GM12878 (cell line): ENCODE results near the gene NEB.

Experiments
- BRCA1 ChIP-seq: IDR thresholded peaks from 2 replicates; pipeline ENCODE4 v1.6.1; 2011; ENCODE audit warnings: low read depth, low read length, improper control_type of control experiment
- EZH2 ChIP-seq: IDR thresholded peaks from 2 replicates; pipeline ENCODE4 v1.6.1; 2012; ENCODE audit warnings: low read depth, mild to moderate bottlenecking, control low read depth, inconsistent platforms, low read length, borderline replicate concordance; ENCODE audit not compliant: control insufficient read depth
- FOXM1 ChIP-seq: IDR thresholded peaks from 2 replicates; pipeline ENCODE4 v1.6.1; 2012; ENCODE audit warnings: low read depth, mild to moderate bottlenecking, inconsistent platforms, low read length, moderate library complexity
- KDM1A ChIP-seq: fragments of 200-600 bp; sonication (generic); IDR thresholded peaks from 2 replicates; pipeline ENCODE4 v1.6.1; 2016; ENCODE audit warnings: borderline replicate concordance
- MYC ChIP-seq: IDR thresholded peaks from 2 replicates; pipeline ENCODE4 v1.6.1; 2011; ENCODE audit warnings: mild to moderate bottlenecking, low read length, moderate library complexity, inconsistent platforms; ENCODE audit not compliant: insufficient read depth, insufficient replicate concordance, insufficient read length, severe bottlenecking
- NFIC ChIP-seq: IDR thresholded peaks from 2 replicates; pipeline ENCODE4 v1.6.1; 2012; ENCODE audit warnings: low read depth, mild to moderate bottlenecking, inconsistent platforms, low read length, moderate library complexity
- POLR2AphosphoS5 ChIP-seq: IDR thresholded peaks from 2 replicates; pipeline ENCODE4 v1.6.1; 2011; ENCODE audit warnings: mild to moderate bottlenecking, low read length, inconsistent platforms
- ZBED1 ChIP-seq: IDR thresholded peaks from 2 replicates; pipeline ENCODE4 v1.6.1; 2016; ENCODE audit warnings: borderline replicate concordance
- ZNF274 ChIP-seq: IDR thresholded peaks from one replicate; pipeline ENCODE4 v1.8.0; 2011; ENCODE audit not compliant: insufficient read length, insufficient read depth
- ZSCAN29 ChIP-seq: fragments of 450-650 bp; IDR thresholded peaks from 2 replicates; pipeline ENCODE4 v1.6.1; 2017; ENCODE audit warnings: mild to moderate bottlenecking, moderate library complexity
- TF ChIP-seq, protein P1 (sequence below), 3 experiments: IDR thresholded peaks in 2 of 3; conservative IDR thresholded peaks in 1 of 3; 2 replicates each; pipeline ENCODE4 v1.5.1; 2011; ENCODE audit warnings: low read depth in 3 of 3, low read length in 3 of 3, mild to moderate bottlenecking in 3 of 3, control low read depth in 2 of 3, moderate library complexity in 2 of 3, inconsistent platforms in 1 of 3, mixed read lengths in 1 of 3; ENCODE audit not compliant: control insufficient read depth in 2 of 3, insufficient read depth in 1 of 3; ENCODE audit errors: extremely low read depth in 1 of 3

DNA sequence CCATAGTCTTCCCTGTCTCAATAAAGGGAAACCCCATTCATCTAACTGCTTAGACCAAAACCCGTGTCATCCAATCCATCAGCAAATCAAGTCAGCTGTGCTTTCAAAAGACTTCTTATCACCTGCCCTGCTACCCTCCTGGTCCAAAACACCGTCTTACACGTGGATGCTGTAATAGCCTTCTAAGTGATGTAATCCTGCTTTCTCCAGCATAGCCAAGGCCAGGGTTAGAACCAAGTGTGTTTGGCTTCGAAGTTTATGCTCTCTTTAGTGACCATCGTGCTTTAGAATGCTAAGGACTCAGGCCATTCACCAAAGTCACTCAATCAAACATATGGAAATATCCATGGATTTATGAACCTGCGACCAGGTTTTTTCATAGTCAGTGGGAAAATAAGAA lies 25.5 kb downstream of the NEB start:
- TF ChIP-seq, protein P1, sequence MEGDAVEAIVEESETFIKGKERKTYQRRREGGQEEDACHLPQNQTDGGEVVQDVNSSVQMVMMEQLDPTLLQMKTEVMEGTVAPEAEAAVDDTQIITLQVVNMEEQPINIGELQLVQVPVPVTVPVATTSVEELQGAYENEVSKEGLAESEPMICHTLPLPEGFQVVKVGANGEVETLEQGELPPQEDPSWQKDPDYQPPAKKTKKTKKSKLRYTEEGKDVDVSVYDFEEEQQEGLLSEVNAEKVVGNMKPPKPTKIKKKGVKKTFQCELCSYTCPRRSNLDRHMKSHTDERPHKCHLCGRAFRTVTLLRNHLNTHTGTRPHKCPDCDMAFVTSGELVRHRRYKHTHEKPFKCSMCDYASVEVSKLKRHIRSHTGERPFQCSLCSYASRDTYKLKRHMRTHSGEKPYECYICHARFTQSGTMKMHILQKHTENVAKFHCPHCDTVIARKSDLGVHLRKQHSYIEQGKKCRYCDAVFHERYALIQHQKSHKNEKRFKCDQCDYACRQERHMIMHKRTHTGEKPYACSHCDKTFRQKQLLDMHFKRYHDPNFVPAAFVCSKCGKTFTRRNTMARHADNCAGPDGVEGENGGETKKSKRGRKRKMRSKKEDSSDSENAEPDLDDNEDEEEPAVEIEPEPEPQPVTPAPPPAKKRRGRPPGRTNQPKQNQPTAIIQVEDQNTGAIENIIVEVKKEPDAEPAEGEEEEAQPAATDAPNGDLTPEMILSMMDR (IDR thresholded peaks at IDR 0.05 in 2 of 3, conservative IDR thresholded peaks at IDR 0.05 in 1 of 3; ENCODE audit: control insufficient read depth in 2 of 3, extremely low read depth in 1 of 3, insufficient read depth in 1 of 3, low read depth in 3 of 3, low read length in 3 of 3) = no peak
- TF ChIP-seq POLR2AphosphoS5 = no peak
- TF ChIP-seq MYC = no peak
- TF ChIP-seq NFIC = no peak
- TF ChIP-seq ZBED1 = no peak
- no peak for TF ChIP-seq EZH2
- no peak for TF ChIP-seq BRCA1
- no peak for TF ChIP-seq KDM1A
- TF ChIP-seq ZNF274 = no peak
- no peak for TF ChIP-seq ZSCAN29
- no peak for TF ChIP-seq FOXM1
